IMR-90 (cell line): ENCODE measurements around the gene CHCHD4. TPM values are rescaled to one million over a fixed set of nuclear protein-coding genes. Genes with fewer than 3 reads are reported as not detected.

Source experiments
- ATAC-seq: fragments of 200-7000 bp; cut with Tn5 transposase; 2 replicates; pipeline ENCODE4 v1.9.1; 2020; ENCODE audit warnings: low read depth, mild to moderate bottlenecking, moderate library complexity
- BruUV-seq: library from RNA; stranded (reverse); fragments of 400-500 nt; replicated peaks from 2 replicates; lab custom pipeline; 2021; lab: Mats Ljungman, UMichigan
- CTCF ChIA-PET: fragments of 300-600 bp; formaldehyde crosslinking; extraction: SDS; loops from one replicate; lab custom pipeline; 2021; ENCODE audit warnings: antibody characterized with exemption; lab: Yijun Ruan, JAX
- POLR2A ChIA-PET: fragments of 300-600 bp; sonication (Branson Sonifier 250); formaldehyde crosslinking; loops from one replicate; lab custom pipeline; 2022; ENCODE audit warnings: antibody characterized with exemption; ENCODE audit not compliant: unreplicated experiment; lab: Charles Lee
- DNase-seq: peaks from one replicate; pipeline ENCODE4 v3.0.0; 2013
- H2AFZ ChIP-seq: replicated peaks from 2 replicates; pipeline ENCODE3; 2013; ENCODE audit warnings: low read length, mild to moderate bottlenecking; ENCODE audit not compliant: poor library complexity
- H2AK5ac ChIP-seq: 2 replicates; pipeline ENCODE4 v1.6.1; 2013; ENCODE audit warnings: low read depth, low read length, inconsistent platforms
- H2AK9ac ChIP-seq: replicated peaks from 2 replicates; pipeline ENCODE3; 2013; ENCODE audit warnings: mild to moderate bottlenecking, low read depth, low read length, moderate library complexity; ENCODE audit not compliant: poor library complexity
- H2BK120ac ChIP-seq: 2 replicates; pipeline ENCODE4 v1.6.1; 2013; ENCODE audit warnings: low read depth, low read length, inconsistent platforms
- H2BK15ac ChIP-seq: 3 replicates; pipeline ENCODE4 v1.6.1; 2013; ENCODE audit warnings: low read depth, low read length, inconsistent platforms
- H2BK20ac ChIP-seq: 2 replicates; pipeline ENCODE4 v1.6.1; 2013; ENCODE audit warnings: low read depth, mild to moderate bottlenecking, inconsistent platforms, low read length, moderate library complexity
- H2BK5ac ChIP-seq: 2 replicates; pipeline ENCODE4 v1.6.1; 2013; ENCODE audit warnings: mild to moderate bottlenecking, low read depth, low read length, inconsistent platforms; ENCODE audit not compliant: poor library complexity, severe bottlenecking
- H3K14ac ChIP-seq: replicated peaks from 2 replicates; pipeline ENCODE4 v1.6.1; 2013; ENCODE audit warnings: low read depth, low read length, inconsistent platforms
- H3K18ac ChIP-seq: 2 replicates; pipeline ENCODE4 v1.6.1; 2013; ENCODE audit warnings: low read depth, low read length, control low read depth
- H3K23ac ChIP-seq: 2 replicates; pipeline ENCODE4 v1.6.1; 2013; ENCODE audit warnings: low read depth, low read length, inconsistent platforms
- H3K27ac ChIP-seq: 2 replicates; pipeline ENCODE4 v1.5.1; 2013; ENCODE audit warnings: mild to moderate bottlenecking, control low read depth, low read length; ENCODE audit not compliant: insufficient read depth
- H3K27me3 ChIP-seq: 2 replicates; pipeline ENCODE4 v1.6.1; 2013; ENCODE audit warnings: low read length; ENCODE audit not compliant: control insufficient read depth, insufficient read depth
- H3K36me3 ChIP-seq: 2 replicates; pipeline ENCODE4 v1.6.1; 2013; ENCODE audit warnings: low read length, mixed read lengths; ENCODE audit not compliant: control insufficient read depth, insufficient read depth
- H3K4ac ChIP-seq: 2 replicates; pipeline ENCODE4 v1.6.1; 2013; ENCODE audit warnings: low read depth, low read length, inconsistent platforms
- H3K4me1 ChIP-seq: 2 replicates; pipeline ENCODE4 v1.6.1; 2013; ENCODE audit warnings: low read length, mixed read lengths; ENCODE audit not compliant: control insufficient read depth, insufficient read depth
- H3K4me2 ChIP-seq: 2 replicates; pipeline ENCODE4 v1.6.1; 2013; ENCODE audit warnings: low read depth, mild to moderate bottlenecking, control low read depth, low read length, moderate library complexity
- H3K4me3 ChIP-seq: 2 replicates; pipeline ENCODE4 v1.5.1; 2013; ENCODE audit warnings: low read depth, mild to moderate bottlenecking, control low read depth, low read length, moderate library complexity; ENCODE audit not compliant: insufficient read depth
- H3K56ac ChIP-seq: 2 replicates; pipeline ENCODE4 v1.6.1; 2013; ENCODE audit warnings: low read length, inconsistent platforms; ENCODE audit not compliant: insufficient read depth; ENCODE audit errors: extremely low read depth
- H3K79me1 ChIP-seq, 2 experiments: 2 replicates each; pipeline ENCODE4 v1.6.1; 2013; ENCODE audit warnings: low read length in 2 of 2, inconsistent platforms in 1 of 2, low read depth in 1 of 2
- H3K9ac ChIP-seq: 2 replicates; pipeline ENCODE4 v1.6.1; 2013; ENCODE audit warnings: low read depth, low read length, control low read depth
- H3K9me1 ChIP-seq: 2 replicates; pipeline ENCODE4 v1.6.1; 2013; ENCODE audit warnings: low read length, inconsistent platforms; ENCODE audit not compliant: insufficient read depth
- H3K9me3 ChIP-seq: 2 replicates; pipeline ENCODE4 v1.6.1; 2013; ENCODE audit warnings: low read length; ENCODE audit not compliant: control insufficient read depth, insufficient read depth
- H4K20me1 ChIP-seq: 2 replicates; pipeline ENCODE4 v1.6.1; 2013; ENCODE audit warnings: low read length, inconsistent platforms; ENCODE audit not compliant: insufficient read depth
- H4K5ac ChIP-seq: 2 replicates; pipeline ENCODE4 v1.6.1; 2013; ENCODE audit warnings: mild to moderate bottlenecking, low read depth, low read length, control low read depth
- H4K8ac ChIP-seq, 2 experiments: 2 replicates each; pipeline ENCODE4 v1.6.1; 2013; ENCODE audit warnings: low read depth in 2 of 2, low read length in 2 of 2, control low read depth in 1 of 2, inconsistent platforms in 1 of 2
- H4K91ac ChIP-seq: 2 replicates; pipeline ENCODE4 v1.6.1; 2013; ENCODE audit warnings: low read depth, low read length, inconsistent platforms; ENCODE audit not compliant: insufficient read depth
- BHLHE40 ChIP-seq: fragments of 150-350 bp; IDR thresholded peaks from 2 replicates; pipeline ENCODE4 v1.6.1; 2016; ENCODE audit warnings: mild to moderate bottlenecking, low read depth, low read length
- CEBPB ChIP-seq: IDR thresholded peaks from 2 replicates; pipeline ENCODE4 v1.6.1; 2012; ENCODE audit warnings: low read depth, low read length, improper control_type of control experiment
- CHD1 ChIP-seq: IDR thresholded peaks from 2 replicates; pipeline ENCODE4 v1.6.1; 2012; ENCODE audit warnings: low read depth, low read length, improper control_type of control experiment
- CTCF ChIP-seq: conservative IDR thresholded peaks from 2 replicates; pipeline ENCODE4 v1.5.1; 2012; ENCODE audit warnings: mild to moderate bottlenecking, low read depth, low read length, improper control_type of control experiment
- FOS ChIP-seq: fragments of 150-350 bp; IDR thresholded peaks from 2 replicates; pipeline ENCODE4 v1.6.1; 2016; ENCODE audit warnings: low read depth, low read length
- MAFK ChIP-seq: IDR thresholded peaks from 2 replicates; pipeline ENCODE4 v1.6.1; 2012; ENCODE audit warnings: low read depth, low read length, improper control_type of control experiment
- MAZ ChIP-seq: IDR thresholded peaks from 2 replicates; pipeline ENCODE4 v1.6.1; 2012; ENCODE audit warnings: low read depth, mild to moderate bottlenecking, low read length, improper control_type of control experiment, moderate library complexity, borderline replicate concordance
- MXI1 ChIP-seq: IDR thresholded peaks from 2 replicates; pipeline ENCODE4 v1.6.1; 2012; ENCODE audit warnings: low read depth, mild to moderate bottlenecking, low read length, moderate library complexity, borderline replicate concordance
- NFE2L2 ChIP-seq: fragments of 150-350 bp; IDR thresholded peaks from 2 replicates; pipeline ENCODE4 v1.6.1; 2016; ENCODE audit warnings: low read depth, mild to moderate bottlenecking, low read length
- POLR2A ChIP-seq: IDR thresholded peaks from 2 replicates; pipeline ENCODE4 v1.6.1; 2012; ENCODE audit warnings: mild to moderate bottlenecking, low read depth, low read length
- RCOR1 ChIP-seq: IDR thresholded peaks from 2 replicates; pipeline ENCODE4 v1.6.1; 2012; ENCODE audit warnings: mild to moderate bottlenecking, low read length, improper control_type of control experiment; ENCODE audit not compliant: insufficient replicate concordance
- RFX5 ChIP-seq: IDR thresholded peaks from 2 replicates; pipeline ENCODE4 v1.8.0; 2012; ENCODE audit warnings: low read depth, mild to moderate bottlenecking, low read length, moderate library complexity
- SMC3 ChIP-seq: fragments of 150-350 bp; IDR thresholded peaks from 2 replicates; pipeline ENCODE4 v1.6.1; 2016; ENCODE audit warnings: low read depth, mild to moderate bottlenecking, antibody characterized with exemption, low read length, moderate library complexity
- WGBS, 2 experiments: methylation state at CpG; one replicate each; pipeline versions ENCODE4 v1.1.5 to v1.1.7; 2013; ENCODE audit warnings: missing lambda C conversion rate in 2 of 2; ENCODE audit not compliant: insufficient read length in 1 of 2; ENCODE audit errors: extremely low coverage in 2 of 2; 5-methylcytosine and 5-hydroxymethylcytosine counted together
- dilution Hi-C: fragments of 300-500 bp; cut with HindIII; formaldehyde crosslinking; loops from one replicate; pipeline ENCODE4 v1.14.3; 2018; ENCODE audit warnings: low sequenced_read_pairs; ENCODE audit not compliant: unreplicated experiment
- in situ Hi-C: fragments of 300-500 bp; cut with MboI; formaldehyde crosslinking; loops from 3 replicates; pipeline ENCODE4 v1.14.3; 2019; ENCODE audit warnings: low sequenced_read_pairs, inconsistent platforms, mixed read lengths
- intact Hi-C: fragments of 100-400 bp; cut with micrococcal nuclease; formaldehyde crosslinking; loops from 2 replicates; pipeline ENCODE4 v1.10.0; 2022
- polyA plus RNA-seq, 3 experiments: library from polyadenylated mRNA; depleted of rRNA; stranded (reverse); fragments of >200 nt; gene quantifications; 2 replicates each; pipeline ENCODE4 v1.2.3, GENCODE V29; 2012; ENCODE audit warnings: low replicate concordance in 1 of 3
- total RNA-seq: library from RNA; depleted of rRNA; stranded (reverse); fragments of >200 nt; gene quantifications from 2 replicates; pipeline ENCODE4 v1.2.3, GENCODE V29; 2012
- TF ChIP-seq, protein P1 (sequence below): fragments of 150-350 bp; IDR thresholded peaks from 2 replicates; pipeline ENCODE4 v1.6.1; 2017; ENCODE audit warnings: mild to moderate bottlenecking, antibody characterized with exemption, low read length, low read depth

The CHCHD4 gene
- total and polyA plus RNA-seq, 2 of the 4 experiments (the other 2 are of a cell fraction) = 9.0 to 9.8 TPM

GRCh38 chr3:14137445-14137844 is 12.8 kb upstream of the CHCHD4 start:
- CTCF ChIA-PET = no interaction called here
- BruUV-seq = no TSS peak
- Histone ChIP-seq H3K4me1 (peaks cover 11% of the 10 kb centered on the region), H4K8ac (no peak overlapping the region), H2BK15ac (no peak overlapping the region), H2AK5ac (no peak overlapping the region), H3K9me3 (no peaks in the 10 kb centered on the region), H3K4me2 (no peak overlapping the region), H4K5ac (no peak overlapping the region), H3K79me1 (peaks cover 2 to 16% of the 10 kb centered on the region in 2 experiments; a peak in 2 of 4 replicates), H3K23ac (no peak overlapping the region), H3K27me3 (no peaks in the 10 kb centered on the region), H2BK120ac (no peak overlapping the region), H3K14ac (no peak overlapping the region), H2BK5ac (no peak overlapping the region), H3K56ac (no peak overlapping the region), H4K20me1 (no peaks in the 10 kb centered on the region), H3K4ac (no peak overlapping the region), H3K9ac (no peak overlapping the region), H2BK20ac (no peak overlapping the region), H3K18ac (no peak overlapping the region), H2AK9ac (no peak overlapping the region), H2AFZ (no peak overlapping the region), H3K9me1 (peaks cover 12% of the 10 kb centered on the region), H3K27ac (no peak overlapping the region), H3K36me3 (peaks cover 80% of the 10 kb centered on the region), H3K4me3 (no peak overlapping the region), H4K91ac (no peak overlapping the region)
- intact Hi-C loops (no loop called here), dilution Hi-C loops (no loop called here), in situ Hi-C loops (loop anchor here (25.0 kb wide), 1 partner anchor 100 kb away; no protein-coding TSS in a partner anchor)
- TF ChIP-seq MAFK = no peak
- no peak for TF ChIP-seq POLR2A
- TF ChIP-seq RCOR1 = no peak
- no peak for TF ChIP-seq NFE2L2
- TF ChIP-seq BHLHE40 = no peak
- TF ChIP-seq MXI1 = no peak
- TF ChIP-seq, protein P1, sequence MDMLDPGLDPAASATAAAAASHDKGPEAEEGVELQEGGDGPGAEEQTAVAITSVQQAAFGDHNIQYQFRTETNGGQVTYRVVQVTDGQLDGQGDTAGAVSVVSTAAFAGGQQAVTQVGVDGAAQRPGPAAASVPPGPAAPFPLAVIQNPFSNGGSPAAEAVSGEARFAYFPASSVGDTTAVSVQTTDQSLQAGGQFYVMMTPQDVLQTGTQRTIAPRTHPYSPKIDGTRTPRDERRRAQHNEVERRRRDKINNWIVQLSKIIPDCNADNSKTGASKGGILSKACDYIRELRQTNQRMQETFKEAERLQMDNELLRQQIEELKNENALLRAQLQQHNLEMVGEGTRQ = no peak
- TF ChIP-seq SMC3 = no peak
- TF ChIP-seq CEBPB = no peak
- no peak for TF ChIP-seq MAZ
- TF ChIP-seq FOS = no peak
- no peak for TF ChIP-seq RFX5
- TF ChIP-seq CHD1 = no peak
- no peak for TF ChIP-seq CTCF
- DNase-seq (no peak), ATAC-seq (no peak)
- POLR2A ChIA-PET = no interaction called here
- no CpG with 5 or more reads among the region's 3 CpGs for WGBS, 2 experiments
